ENCODE data around the gene ARHGAP21.

ARHGAP21 gene

DNA sequence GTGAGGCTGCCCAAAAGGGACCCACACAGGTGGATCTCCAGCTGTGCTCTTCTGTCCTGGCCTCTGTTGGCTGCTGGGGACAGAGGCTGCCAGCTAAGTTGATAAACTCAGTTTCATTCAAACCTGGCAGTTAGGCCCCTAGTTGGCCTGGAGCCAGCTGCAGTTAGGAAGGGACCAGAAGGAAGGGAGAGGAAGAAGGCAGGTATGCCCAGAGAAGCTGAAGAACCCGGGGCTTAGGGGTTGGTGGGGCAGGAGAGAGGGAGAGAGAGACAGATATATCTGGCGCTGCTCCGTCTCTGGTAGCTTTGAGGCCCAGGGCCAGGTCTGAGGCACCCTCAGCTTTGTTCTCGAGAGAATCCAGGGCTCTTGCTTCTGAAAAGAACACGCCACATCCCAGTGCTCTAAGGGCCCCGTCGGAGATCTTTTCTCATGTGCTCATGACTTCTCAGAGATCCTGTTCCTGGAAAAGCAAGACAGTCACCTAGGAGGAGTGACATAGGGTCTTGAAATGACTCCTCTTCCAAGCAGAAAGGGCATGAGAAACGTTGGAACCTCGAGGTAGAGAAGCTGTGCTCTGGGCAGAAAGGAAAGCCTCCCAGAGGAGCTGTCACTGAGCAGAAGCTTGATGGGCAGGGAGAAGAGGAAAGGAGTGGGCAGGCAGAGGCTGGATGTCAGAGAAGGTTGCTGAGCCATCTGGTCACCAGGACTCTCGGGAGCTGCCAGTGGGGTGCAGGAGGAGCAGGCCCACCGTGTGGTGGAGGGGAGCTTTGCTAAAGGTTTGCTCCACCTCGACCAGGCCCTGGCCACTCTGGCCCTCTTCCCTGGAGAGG lies 153.6 kb downstream of the ARHGAP21 start:
- DNase-seq: peak; percentile 59

DNA sequence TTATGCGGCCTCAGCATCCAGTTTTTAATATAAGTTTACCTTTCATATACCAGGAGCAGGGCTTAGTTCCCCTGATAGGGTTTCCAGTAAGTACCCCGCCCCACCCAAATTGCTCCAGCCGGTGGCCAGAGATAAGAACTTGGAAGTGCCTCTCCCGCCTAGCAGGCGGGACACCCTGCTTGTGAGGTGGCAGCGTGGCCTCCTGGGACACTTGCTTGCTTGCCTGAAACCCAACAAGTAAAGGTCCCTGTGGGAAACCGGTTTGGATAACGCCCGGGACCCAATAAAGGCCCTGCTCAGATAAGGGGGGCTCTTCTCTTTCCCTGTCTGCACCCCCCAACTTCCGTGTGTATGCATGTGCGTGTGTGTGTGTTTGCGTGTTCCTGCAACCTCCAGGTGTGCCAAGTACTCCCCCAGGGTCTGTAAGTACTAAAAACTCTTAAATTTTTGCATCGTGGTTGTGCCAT lies 154.3 kb downstream of the ARHGAP21 start:
- DNase-seq: peak; percentile 94

DNA sequence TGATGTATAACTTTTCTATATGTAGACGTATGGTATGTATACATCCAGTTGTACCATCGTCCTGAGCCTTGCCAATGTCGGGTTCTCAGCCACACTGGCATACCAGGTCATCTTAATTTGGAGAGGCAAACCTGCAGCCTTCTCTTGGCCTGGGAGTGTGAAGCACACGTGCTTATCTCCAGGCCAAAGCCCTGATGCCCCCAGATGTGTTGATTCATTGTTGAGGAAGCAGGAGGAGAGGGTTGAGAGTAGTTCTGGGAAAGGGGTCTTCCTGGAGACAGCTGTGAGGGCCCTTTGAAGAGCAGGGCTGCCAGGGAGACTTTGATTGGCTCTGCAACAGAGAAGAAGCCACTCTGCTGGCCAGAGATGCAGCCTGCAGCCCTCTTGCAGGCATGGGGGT lies 155.6 kb downstream of the ARHGAP21 start:
- peak; percentile 4 for DNase-seq

DNA sequence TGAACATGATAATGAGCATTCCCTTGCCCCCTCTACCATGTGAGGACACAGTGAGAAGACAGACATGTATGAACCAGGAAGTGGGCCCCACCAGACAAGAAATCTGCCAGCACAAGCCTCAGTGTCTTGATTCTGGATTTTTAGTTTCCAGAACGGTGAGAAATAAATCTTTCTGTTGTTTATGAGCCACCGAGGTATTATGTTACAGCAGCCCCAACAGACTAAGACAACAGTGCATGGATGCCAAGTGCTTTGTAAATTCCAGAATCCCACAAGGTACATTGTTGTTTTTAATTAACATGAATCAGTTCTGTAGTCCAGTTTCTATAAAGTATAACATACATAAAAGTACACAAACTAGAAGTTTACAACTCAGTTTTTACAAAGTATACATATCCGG lies 162.2 kb downstream of the ARHGAP21 start:
- no peak for DNase-seq

DNA sequence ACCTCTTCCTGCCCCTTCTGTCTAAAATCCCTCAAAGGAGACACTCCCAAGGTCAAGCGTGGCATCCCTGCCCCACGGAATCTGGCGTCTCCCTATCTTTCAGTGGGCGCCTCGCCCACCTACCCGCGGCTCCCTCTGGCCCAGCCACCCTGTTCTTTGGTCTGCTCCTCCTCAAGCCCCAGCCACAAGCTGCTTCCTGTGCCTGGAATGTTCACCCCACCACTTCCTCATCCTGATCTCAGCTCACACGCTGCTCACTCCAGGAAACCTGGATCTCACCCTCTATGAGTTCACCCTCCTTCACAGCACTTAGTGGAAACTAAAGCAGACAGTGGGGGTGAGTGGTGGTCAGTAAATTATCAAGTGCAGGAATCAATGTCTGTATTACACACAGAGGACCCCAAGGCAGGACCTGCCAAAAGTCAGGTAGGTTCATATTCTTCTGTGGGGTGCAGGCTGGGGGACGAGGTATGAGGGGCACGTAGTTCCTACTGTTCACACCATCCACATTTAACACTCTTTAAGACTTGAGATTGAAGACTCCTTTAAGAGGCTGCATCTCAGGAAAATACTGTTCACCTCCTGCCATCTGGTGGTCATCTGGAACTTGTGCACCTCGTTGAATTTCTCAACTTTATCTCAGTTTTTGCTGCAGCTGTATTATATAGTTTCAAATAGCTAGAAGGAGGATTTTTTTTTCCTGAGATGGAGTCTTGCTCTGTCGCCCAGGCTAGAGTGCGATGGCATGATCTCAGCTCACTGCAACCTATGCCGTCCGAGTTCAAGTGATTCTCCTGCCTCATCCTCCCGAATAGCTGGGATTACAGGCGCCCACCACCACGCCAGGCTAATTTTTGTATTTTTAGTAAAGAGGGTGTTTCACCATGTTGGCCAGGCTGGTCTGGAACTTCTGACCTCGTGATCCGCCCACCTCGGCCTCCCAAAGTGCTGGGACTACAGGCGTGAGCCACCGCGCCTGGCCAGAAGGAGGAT lies 166.6 kb downstream of the ARHGAP21 start:
- DNase-seq: peak; percentile 86

DNA sequence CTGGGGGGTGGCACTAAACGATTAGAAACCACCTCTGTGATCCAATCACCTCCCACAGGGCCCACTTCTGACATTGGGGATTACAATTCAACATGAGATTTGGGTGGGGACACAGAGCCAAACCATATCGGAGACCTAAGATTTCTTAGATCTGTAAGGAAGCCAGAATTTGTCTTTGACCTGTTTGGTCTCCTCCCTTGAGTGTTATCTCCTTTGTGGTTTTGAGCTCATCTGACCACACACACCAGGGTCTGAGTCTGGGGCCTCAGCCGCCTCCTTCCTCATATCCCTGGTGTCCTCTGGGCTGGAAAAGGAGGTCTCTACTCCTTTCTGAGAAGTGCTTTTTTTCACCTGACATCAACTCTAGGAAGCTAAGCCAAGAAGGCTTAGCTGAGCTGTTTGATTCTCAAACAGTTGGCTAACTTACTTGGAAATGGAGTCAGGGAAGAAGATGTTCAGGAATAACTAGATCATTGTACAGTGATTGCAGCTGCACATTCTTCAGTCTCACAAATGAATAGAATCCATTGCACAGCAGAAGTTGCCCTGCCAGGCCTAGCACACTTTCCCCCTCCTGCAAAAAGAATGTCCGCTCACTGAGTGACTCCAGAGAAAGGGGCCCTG lies 167.4 kb downstream of the ARHGAP21 start:
- DNase-seq: peak; percentile 54

DNA sequence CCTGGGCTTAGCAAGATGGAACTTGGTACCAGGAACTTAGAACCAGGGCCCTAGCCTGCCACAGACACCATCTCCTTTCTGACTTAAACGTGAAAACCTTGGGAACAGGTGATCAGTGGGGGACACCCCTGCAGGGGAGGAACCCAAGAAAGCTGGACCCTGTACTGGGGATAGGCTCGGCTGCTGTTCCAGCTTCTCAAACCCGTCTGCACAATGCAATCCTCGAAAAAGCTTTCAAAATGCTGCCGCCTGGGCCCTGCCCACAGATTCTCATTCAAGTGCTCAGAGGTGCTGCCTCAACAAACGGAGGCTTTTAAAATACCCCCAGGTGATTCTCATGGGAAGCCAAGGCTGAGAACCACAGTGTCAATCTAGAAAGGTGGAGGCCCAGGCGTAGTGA lies 169.7 kb downstream of the ARHGAP21 start:
- no peak for DNase-seq

DNA sequence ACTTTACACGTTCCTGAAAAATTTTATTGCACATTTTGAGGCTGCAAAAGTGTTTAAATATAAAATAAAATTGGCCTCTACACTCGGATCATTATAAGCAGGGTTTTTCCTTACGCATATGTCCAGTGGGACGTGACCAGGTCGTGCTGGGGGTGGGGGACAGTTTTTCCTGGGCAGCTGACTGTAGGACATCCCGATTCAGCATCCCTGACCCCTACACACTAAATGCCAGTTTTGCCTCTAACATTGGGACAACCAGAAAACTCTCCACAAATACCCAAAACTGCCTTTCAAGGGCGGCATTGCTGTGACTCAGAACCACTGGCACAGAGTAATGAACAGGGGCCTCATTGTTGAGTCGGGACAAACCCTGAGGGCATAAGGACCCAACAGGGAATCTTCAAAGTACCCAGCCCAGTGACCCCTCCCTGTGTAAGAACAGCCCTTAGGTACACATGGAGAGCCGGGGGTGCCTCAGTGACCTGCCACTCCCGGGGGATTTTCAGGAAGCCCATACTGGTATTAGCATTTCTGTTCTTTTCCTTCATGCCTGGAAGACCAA lies 170.6 kb downstream of the ARHGAP21 start:
- DNase-seq: no peak

DNA sequence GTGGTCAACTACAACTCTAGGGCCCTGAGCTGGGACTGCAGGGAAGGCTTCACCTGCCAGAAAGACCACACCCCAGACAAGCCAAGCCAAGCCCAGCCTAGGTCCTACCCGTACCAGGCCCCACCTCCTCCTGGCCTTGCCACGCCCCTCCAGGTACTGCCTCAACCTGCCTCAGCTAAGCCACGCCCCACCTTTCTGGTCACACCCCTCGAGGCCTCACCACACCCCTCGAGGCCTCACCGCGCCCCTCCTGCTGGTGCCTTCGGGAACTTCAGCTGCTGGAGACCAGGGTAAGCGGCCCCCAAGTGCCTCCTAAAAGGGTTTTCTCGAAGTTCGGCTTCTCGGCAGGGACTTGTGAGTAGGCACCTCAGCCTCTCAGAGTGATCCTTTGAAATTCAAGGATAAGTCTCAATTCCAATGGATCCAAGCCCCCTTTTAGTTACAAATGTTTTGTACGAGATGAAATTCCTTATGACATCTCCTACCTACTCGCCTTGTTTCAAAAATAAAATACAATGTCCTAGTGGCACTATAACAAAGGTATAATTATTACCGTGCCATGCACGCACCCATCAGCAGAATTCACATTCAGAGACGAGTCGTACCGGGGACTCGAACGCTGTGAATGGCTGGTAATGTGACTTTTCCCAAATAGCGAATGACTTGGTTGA lies 171.2 kb downstream of the ARHGAP21 start:
- DNase-seq: peak; percentile 40

DNA sequence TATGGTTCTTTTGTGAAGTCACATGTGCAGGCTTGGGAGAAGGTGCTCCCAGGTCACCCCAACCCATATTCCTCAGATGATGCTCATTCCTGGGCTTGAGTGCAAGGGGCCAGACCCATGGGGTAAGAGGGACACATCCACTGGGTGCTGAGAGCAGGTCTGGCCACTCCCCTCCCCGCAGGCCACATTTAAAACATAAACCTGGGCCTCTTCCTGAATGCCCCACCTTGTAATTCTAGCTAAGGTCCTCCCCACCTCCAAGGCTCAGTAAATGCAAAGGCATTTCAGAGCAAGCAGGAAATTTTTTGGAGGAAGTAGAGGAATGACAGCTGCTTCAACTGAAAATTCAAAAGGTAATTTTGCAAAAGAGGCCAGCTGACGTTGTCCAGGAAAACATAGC lies 172.5 kb downstream of the ARHGAP21 start:
- no peak for DNase-seq

DNA sequence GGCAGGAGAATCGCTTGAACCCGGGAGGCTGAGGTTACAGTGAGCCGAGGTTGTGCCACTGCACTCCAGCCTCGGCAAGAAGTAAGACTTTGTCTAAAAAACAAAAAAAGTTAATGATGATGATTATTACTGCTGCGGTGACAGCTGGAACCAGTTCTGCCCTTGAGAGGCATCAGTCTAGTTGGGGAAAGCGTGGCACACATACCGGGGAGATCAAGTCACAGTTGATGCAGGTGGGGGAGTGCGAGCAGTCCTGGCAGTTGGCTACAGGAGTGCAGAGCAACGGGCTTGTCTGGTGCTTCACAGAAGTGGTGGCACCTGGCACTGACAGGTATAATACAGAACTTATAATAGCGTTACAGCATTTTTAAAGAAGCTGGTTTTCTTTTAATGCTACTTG lies 173.0 kb downstream of the ARHGAP21 start:
- DNase-seq: no peak

DNA sequence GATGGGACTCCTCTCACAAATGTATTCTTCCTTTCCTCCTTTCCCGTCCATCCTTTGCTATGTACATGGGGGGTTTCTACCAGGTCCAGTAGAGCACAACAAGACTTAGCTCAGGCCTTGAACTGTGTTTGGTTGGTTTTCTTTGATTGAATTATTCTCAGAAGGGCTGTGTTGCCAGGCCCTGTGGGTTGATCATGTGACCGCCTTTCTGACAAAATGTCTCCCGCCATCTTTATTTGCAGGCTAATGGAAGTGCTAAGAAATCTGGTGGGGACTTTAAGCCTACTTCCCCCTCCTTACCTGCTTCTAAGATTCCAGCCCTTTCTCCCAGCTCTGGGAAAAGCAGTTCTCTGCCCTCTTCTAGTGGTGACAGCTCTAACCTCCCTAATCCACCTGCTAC lies 178.1 kb downstream of the ARHGAP21 start:
- no peak for DNase-seq

DNA sequence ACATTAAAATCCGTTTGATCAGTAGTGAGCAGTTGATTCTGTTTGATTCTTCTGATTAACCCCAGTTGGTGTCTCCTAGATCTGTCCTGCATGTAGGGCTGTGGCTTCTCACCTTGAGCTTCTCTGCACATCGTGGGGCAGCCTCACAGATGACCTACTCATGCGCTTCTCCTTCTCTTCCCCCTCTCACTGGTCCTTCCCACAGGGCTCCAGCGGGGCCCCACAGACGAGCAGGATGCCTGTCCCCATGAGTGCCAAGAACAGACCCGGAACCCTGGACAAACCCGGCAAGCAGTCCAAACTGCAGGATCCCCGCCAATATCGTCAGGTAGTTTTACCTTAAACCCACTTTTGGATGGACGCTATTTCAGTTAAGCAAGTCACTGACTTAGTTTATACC lies 178.9 kb downstream of the ARHGAP21 start:
- no peak for DNase-seq

DNA sequence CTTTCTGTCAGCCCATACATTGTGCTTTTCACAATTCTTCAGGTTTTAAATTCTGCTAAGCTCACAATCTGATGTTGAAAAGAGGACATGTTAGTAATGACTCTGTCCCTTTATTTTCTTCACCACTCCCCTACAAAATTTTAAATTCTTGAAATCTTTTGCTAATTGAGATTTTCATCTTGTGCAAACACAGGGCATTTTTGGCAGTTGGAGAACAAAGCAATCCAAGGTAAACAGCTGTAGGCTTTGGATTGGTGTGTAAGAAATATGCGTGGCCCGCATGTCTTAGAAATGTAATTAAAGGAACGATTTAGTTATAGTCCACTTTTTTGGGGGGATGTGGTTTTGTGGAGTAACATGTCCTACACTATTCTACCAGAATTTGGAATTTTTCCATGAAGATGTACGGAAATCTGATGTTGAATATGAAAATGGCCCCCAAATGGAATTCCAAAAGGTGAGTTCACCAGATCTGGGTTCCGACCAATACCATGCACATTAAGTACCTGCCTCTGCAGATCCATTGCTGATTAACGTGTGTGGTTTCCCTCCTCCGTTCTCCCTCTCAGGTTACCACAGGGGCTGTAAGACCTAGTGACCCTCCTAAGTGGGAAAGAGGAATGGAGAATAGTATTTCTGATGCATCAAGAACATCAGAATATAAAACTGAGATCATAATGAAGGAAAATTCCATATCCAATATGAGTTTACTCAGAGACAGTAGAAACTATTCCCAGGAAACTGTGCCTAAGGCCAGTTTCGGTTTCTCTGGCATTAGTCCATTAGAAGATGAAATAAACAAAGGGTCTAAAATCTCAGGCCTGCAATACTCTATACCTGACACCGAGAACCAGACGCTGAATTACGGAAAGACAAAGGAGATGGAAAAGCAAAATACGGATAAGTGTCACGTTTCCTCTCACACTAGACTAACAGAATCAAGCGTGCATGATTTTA lies 181.1 kb downstream of the ARHGAP21 start:
- no peak for DNase-seq

DNA sequence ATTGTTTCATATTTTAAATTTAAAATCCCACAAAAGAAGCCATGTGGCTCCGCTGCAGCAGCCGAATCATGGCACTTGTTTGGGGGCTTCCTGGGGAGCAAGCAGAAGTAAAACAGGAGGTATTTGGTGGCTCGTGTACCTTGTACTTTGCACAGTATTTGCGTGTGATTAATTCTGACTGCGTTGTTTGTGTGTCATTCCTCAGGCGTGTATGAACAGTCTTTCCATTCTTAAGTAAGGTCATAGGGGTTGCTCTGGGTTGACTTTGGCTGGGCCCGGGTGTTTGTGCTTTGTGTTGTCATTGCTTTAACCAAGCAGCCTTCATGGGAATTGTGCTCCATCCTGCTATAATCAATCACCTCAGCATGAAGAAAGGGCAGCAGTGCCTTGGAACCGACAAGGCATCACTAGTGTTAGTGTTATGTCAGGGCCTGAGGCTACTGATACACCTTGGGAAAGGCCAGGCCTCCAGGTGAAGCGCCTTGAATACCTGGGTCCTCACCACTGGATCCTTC lies 182.4 kb downstream of the ARHGAP21 start:
- DNase-seq: no peak

DNA sequence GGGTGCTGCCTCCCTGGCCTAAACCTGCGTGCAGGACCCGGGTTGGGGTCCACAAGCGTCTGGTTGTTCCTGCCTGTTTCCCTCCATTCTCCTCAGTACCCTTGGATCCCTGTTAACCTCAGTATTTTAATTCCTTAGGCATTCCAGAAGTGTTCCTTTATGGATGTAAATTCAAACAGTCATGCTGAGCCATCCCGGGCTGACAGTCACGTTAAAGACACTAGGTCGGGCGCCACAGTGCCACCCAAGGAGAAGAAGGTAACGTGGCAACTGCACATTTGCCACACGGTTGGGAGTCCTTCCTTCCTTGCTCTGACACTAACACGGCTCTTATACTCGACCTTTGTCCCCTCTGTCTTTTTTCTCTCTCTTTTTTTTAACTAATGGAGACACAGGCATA lies 187.1 kb downstream of the ARHGAP21 start:
- no peak for DNase-seq

DNA sequence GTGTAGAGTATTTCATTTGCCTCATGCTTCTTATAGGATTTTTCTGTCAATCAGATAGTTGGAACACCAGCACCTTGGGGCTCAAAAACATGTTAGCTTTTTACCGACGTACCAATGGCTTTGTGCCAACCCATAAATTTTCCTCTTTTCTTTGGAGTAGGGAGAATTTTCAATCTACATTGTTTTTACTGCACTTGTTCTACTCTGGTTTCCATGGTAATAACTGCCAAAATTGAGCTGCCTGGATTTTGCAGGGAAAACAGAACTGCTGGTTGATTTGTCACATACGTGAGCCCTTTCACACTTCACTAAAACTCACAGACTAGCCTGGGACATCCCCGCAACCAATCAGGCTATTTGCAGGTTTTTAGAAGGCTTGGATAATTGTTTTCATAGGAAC lies 189.7 kb downstream of the ARHGAP21 start:
- no peak for DNase-seq
